GM10248 (cell line): Measurements from ENCODE around the gene CNTNAP2.

Experiments used
- CTCF ChIA-PET: fragments of 300-600 bp; sonication (Branson Sonifier 250); formaldehyde crosslinking; extraction: SDS; loops from one replicate; lab custom pipeline; 2021; ENCODE audit warnings: antibody characterized with exemption; lab: Yijun Ruan, JAX
- POLR2A ChIA-PET: fragments of 350-650 bp; sonication (Branson Sonifier 250); formaldehyde crosslinking; extraction: SDS; loops from one replicate; lab custom pipeline; 2020; ENCODE audit warnings: antibody characterized with exemption; lab: Yijun Ruan, JAX
- DNase-seq: peaks from one replicate; pipeline ENCODE4 v3.0.0; 2012; ENCODE audit errors: extremely low spot score
- TF ChIP-seq, protein P1 (sequence below): IDR thresholded peaks from 2 replicates; pipeline ENCODE4 v1.5.1; 2012; ENCODE audit warnings: mild to moderate bottlenecking, low read depth; ENCODE audit errors: extremely low read depth, missing control alignments, control extremely low read depth

Gene CNTNAP2

DNA sequence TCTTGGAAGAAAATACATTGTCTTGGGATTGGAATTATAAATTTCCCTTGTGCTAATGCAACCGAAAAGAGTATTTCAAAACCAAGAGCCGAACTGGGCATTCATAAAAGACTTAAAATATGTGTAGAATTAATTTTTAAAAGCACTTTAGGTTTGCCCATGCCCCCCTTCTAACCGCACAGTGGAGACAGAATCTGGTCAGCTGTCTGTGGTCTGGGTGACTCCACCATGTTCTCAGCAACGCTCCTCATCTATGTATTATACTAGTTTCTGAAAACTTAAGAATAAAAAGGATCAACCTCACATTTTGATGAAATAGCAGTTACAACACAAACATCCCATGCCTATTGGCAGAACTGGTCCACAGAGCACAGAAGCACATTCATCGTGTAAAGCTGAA lies 2281.4 kb downstream of the CNTNAP2 start:
- ChIA-PET CTCF (interaction anchor here (0.9 to 1.3 kb wide), 2 partner anchors 11 to 136 kb away, joined by 4 to 5 read pairs; no protein-coding TSS in a partner anchor), POLR2A (no interaction called here)
- TF ChIP-seq, protein P1, sequence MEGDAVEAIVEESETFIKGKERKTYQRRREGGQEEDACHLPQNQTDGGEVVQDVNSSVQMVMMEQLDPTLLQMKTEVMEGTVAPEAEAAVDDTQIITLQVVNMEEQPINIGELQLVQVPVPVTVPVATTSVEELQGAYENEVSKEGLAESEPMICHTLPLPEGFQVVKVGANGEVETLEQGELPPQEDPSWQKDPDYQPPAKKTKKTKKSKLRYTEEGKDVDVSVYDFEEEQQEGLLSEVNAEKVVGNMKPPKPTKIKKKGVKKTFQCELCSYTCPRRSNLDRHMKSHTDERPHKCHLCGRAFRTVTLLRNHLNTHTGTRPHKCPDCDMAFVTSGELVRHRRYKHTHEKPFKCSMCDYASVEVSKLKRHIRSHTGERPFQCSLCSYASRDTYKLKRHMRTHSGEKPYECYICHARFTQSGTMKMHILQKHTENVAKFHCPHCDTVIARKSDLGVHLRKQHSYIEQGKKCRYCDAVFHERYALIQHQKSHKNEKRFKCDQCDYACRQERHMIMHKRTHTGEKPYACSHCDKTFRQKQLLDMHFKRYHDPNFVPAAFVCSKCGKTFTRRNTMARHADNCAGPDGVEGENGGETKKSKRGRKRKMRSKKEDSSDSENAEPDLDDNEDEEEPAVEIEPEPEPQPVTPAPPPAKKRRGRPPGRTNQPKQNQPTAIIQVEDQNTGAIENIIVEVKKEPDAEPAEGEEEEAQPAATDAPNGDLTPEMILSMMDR, result no peak
- no peak for DNase-seq

DNA sequence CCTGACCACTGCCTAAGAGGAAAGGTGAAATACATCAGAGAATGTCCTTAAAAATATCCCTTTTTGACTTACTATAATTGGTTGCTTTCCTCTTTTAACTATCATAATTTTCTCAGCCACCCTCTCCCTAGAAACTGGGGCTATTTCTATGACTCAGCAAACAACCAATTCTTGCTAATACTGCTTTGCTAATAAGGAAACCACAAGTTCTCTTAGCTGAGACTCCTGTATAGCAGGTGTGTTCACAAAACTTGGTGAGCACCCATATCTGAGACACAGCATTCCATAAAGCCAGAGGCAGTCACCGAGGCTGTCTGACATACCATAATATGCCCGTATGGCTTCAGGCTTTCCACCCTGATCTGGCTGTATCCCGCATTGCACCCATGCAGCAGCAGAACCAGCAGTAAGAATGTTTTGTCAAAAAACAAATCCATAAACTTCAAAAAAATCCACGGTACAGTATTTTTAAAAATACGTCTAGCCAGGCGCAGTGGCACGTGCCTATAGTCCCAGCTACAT lies 2282.3 kb downstream of the CNTNAP2 start:
- ChIA-PET POLR2A (no interaction called here), CTCF (no interaction called here)
- TF ChIP-seq, protein P1, result no peak
- no peak for DNase-seq

DNA sequence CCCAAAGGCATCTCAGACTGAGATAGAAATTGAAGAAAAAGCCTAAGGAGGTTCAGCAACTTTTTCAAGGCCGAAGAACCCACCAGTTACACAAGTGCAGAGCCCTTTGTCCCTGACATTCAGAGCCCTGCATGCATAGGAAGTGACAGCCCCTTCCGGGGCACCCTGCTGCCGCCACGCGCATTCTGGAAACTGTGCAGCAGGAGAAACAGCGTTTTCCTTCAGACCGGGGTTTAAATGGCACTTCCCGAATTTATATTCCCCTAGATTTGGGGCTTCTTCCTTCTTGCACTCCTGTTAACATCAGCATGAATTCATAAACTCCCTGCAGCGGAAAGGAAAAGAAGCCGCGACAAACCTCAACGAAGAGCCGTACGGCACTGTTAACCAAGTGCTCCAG lies 2283.5 kb downstream of the CNTNAP2 start:
- TF ChIP-seq, protein P1, result no peak
- POLR2A ChIA-PET, result no interaction called here
- no peak for DNase-seq
- CTCF ChIA-PET, result no interaction called here

DNA sequence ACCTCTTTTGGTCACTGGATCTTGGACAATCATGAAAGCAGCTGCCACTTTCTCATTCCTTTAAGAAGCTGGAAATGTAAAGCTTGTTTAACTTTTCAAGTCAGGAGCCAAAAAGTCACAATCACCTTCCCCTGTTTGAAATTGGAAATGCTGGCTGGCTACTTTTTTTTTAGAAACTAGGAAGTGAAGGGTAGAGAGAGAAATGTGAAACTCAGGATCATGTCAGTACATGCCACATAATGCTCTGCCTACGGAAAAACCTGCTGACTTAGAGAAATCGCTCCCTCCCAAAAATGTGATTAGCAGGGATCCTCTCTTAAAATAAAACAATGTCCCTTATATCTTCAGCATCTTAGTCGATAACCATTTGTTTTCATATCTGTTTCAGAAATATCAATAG lies 2285.6 kb downstream of the CNTNAP2 start:
- ChIA-PET POLR2A (no interaction called here), CTCF (no interaction called here)
- DNase-seq, result no peak
- TF ChIP-seq, protein P1, result no peak

DNA sequence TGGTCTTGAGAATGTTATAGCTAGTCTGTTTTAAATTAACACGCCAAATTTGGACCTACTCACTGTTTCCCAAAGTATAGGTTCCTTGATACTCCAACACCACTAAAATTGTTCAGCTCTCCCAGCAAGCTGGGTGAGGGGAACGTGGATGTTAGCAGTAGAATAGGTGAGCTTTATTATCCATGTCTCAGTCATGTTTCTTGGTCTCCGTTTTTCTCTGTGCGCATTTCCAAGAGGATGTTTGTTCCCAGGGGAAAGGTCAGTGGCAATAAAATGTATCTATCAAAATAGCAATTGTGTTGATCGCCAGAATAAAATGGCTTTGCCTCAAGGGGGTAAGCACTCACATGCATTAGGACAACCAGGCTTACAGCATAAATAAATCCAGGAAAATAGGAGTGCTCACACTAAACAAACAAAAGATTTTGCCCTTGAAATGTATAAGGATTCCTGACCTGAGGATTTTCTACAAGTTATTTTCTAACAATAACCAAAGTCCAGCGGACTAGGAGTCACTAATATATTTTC lies 2286.9 kb downstream of the CNTNAP2 start:
- POLR2A ChIA-PET, result no interaction called here

DNA sequence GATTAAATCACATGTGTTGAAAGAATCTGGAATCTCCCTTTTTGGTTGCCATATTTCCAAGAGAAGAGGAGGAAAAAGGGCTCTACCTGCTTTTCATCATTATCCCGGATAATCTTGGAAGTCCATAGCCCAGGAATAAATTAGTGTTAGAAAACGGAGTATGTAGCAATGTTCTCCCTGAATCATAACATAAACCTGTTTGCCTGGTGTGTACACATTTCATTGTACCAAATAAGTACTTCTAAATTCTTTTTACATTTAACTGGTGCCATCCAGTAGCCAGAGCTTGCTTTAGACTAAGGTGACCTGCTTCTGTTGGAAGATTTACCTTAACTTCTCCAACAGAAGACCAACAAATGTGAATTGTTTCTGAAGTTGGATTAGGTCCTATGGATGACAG lies 2291.7 kb downstream of the CNTNAP2 start:
- TF ChIP-seq, protein P1, result no peak
- CTCF ChIA-PET, result no interaction called here
- DNase-seq, result no peak
- POLR2A ChIA-PET, result no interaction called here

More for the DNA sequence above, 2286.9 kb downstream of the CNTNAP2 start:
- DNase-seq, result no peak
- CTCF ChIA-PET, result interaction anchor here (1.0 kb wide), 1 partner anchor 22 kb away, joined by 3 read pairs; no protein-coding TSS in a partner anchor
- TF ChIP-seq, protein P1, result no peak
